ENCODE measurements around the gene P3H1.
A peak's percentile ranks its signal among the peaks of the same experiment; 100 is the strongest.

Gene P3H1

DNA sequence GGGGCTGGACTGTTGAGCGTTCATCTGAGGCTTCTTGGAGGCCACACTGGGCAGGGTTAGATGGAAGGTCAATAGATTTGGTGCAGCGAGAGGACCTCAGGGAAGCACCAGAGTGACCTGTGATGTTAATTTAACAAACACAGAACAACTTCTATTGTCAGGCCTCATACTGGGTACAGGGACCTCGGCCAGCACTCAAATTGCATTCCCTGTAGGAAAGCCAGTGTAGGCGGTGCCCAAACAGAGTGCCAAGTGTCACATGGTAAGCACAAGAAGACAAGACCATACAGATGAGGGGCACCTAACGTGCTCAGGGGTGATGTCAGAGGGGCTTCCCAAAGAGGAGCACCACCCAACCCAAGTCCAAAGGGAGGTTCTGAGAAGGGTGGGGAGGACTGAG lies 19.3 kb upstream of the P3H1 start:
- no peak overlapping the region for H3K18ac ChIP-seq (ENCODE audit: low read depth in 1 of 2, low read length in 2 of 2)
- H2AK5ac ChIP-seq (ENCODE audit: low read length, severe bottlenecking), result no peak overlapping the region
- no peak overlapping the region for H3K23ac ChIP-seq (ENCODE audit: low read length in 2 of 2)
- H4K91ac ChIP-seq (ENCODE audit: low read length), result no peak overlapping the region
- H3K9me3 ChIP-seq (ENCODE audit: control insufficient read depth, low read length), result no peaks in the 10 kb centered on the region
- WGBS, result over 99% methylated on average over 5 of the region's 5 CpGs
- H3K4me2 ChIP-seq (ENCODE audit: low read length, poor library complexity, severe bottlenecking), result no peak overlapping the region
- no peak overlapping the region for H3K9ac ChIP-seq (ENCODE audit: low read length)
- peaks cover 15 to 26% of the 10 kb centered on the region in 2 experiments for H3K36me3 ChIP-seq (ENCODE audit: control insufficient read depth in 1 of 2, insufficient read depth in 2 of 2, low read depth in 1 of 2, low read length in 2 of 2)
- H4K8ac ChIP-seq (ENCODE audit: low read length), result no peak overlapping the region
- H2BK12ac ChIP-seq (ENCODE audit: low read length in 2 of 2), result no peak overlapping the region
- H3K79me1 ChIP-seq (replicated peaks; ENCODE audit: low read length, poor library complexity, severe bottlenecking), result peaks cover under 1% of the 10 kb centered on the region
- H3K14ac ChIP-seq (ENCODE audit: low read length in 2 of 2), result no peak overlapping the region
- peaks cover 0 to 6% of the 10 kb centered on the region in 2 experiments for H3K27me3 ChIP-seq (ENCODE audit: control insufficient read depth in 1 of 2, insufficient read depth in 1 of 2, low read length in 2 of 2)
- H2AFZ ChIP-seq (ENCODE audit: low read depth, low read length), result no peak overlapping the region
- no peak overlapping the region for H3K27ac ChIP-seq (ENCODE audit: low read length, poor library complexity, severe bottlenecking)
- no peaks in the 10 kb centered on the region for H3K4me1 ChIP-seq (ENCODE audit: control insufficient read depth, insufficient read depth, low read depth, low read length)
- no peak overlapping the region for H2BK5ac ChIP-seq (ENCODE audit: low read depth, low read length, poor library complexity, severe bottlenecking)
- H3K4me3 ChIP-seq (ENCODE audit: insufficient read depth in 1 of 2, low read depth in 1 of 2, low read length in 2 of 2), result no peak overlapping the region
- no peak overlapping the region for H2BK15ac ChIP-seq (ENCODE audit: low read depth, poor library complexity, severe bottlenecking)
- DNase-seq, result no peak
- H2BK120ac ChIP-seq (ENCODE audit: low read depth, low read length), result no peak overlapping the region
- no peak overlapping the region for H3K4ac ChIP-seq (ENCODE audit: low read depth in 1 of 2, low read length in 2 of 2)

DNA sequence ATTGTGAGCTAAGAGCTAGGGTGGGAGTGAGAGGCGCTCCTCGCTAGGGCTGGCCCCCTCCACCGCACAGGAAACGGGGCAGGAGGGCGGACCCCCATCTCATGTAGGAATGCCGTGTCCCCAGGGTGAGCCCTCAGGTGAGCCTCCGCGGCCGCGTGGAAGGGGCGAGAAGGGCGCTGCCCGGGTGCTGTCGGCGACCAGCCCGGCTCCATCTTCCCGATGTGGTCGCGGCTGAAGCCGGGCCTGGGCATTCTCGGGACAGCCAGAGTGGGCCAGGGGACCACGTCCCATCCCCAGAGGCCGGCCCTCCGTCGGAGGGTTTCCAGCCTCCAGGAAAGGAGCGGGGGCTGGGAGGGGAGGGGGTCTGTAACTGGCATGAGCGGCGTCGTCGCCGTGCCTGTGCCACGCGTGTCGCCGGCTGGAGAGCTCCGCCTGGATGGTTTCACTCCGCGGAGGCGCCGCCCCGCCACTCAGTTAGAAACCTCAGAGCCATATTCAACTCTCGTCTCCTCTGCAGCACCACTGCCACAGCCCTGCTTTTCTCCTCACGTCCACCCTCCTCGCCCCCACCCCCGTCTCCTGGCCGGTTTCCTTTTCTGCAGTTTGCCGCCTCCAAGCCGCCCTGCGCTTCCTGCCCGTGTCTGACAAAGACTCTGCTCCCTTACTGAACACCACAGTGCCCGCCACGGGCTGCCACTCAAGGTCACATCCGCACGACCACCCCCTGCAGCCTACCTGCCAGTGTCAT lies 18.3 kb upstream of the P3H1 start, which contains the start of gene TMEM269:
TSS of gene TMEM269 (plus strand) at position 46 of the 748 bp plus-strand sequence. CDS start 4,903 bp downstream, outside the sequence.
- peak within 1 kb of the TSS in 1 of 2 experiments; percentile 73 for H3K4me3 ChIP-seq (ENCODE audit: insufficient read depth in 1 of 2, low read depth in 1 of 2, low read length in 2 of 2)
- H3K79me1 ChIP-seq (replicated peaks; ENCODE audit: low read length, poor library complexity, severe bottlenecking), result peaks cover 5% of the 10 kb centered on the region
- no peak within 1 kb of the TSS for H3K27ac ChIP-seq (ENCODE audit: low read length, poor library complexity, severe bottlenecking)
- H3K36me3 ChIP-seq (ENCODE audit: control insufficient read depth in 1 of 2, insufficient read depth in 2 of 2, low read depth in 1 of 2, low read length in 2 of 2), result peaks cover 24 to 26% of the 10 kb centered on the region in 2 experiments
- no peak within 1 kb of the TSS for H2AFZ ChIP-seq (ENCODE audit: low read depth, low read length)
- peak within 1 kb of the TSS; percentile 57 for H3K9ac ChIP-seq (ENCODE audit: low read length)
- peak within 1 kb of the TSS in 1 of 2 experiments; percentile 52 for H3K18ac ChIP-seq (ENCODE audit: low read depth in 1 of 2, low read length in 2 of 2)
- H2AK5ac ChIP-seq (ENCODE audit: low read length, severe bottlenecking), result no peak within 1 kb of the TSS
- H4K8ac ChIP-seq (ENCODE audit: low read length), result no peak within 1 kb of the TSS
- no peak within 1 kb of the TSS for H2BK12ac ChIP-seq (ENCODE audit: low read length in 2 of 2)
- no peaks in the 10 kb centered on the region for H3K4me1 ChIP-seq (ENCODE audit: control insufficient read depth, insufficient read depth, low read depth, low read length)
- no peak within 1 kb of the TSS for H3K4me2 ChIP-seq (ENCODE audit: low read length, poor library complexity, severe bottlenecking)
- peak within 1 kb of the TSS in 1 of 2 experiments; percentile 56 for H3K14ac ChIP-seq (ENCODE audit: low read length in 2 of 2)
- H3K23ac ChIP-seq (ENCODE audit: low read length in 2 of 2), result no peak within 1 kb of the TSS
- no peak within 1 kb of the TSS for H2BK120ac ChIP-seq (ENCODE audit: low read depth, low read length)
- H4K91ac ChIP-seq (ENCODE audit: low read length), result peak within 1 kb of the TSS; percentile 21
- no peak within 1 kb of the TSS for H3K4ac ChIP-seq (ENCODE audit: low read depth in 1 of 2, low read length in 2 of 2)
- peaks cover 0 to 6% of the 10 kb centered on the region in 2 experiments for H3K27me3 ChIP-seq (ENCODE audit: control insufficient read depth in 1 of 2, insufficient read depth in 1 of 2, low read length in 2 of 2)
- no peak for DNase-seq
- no peak within 1 kb of the TSS for H2BK15ac ChIP-seq (ENCODE audit: low read depth, poor library complexity, severe bottlenecking)
- H2BK5ac ChIP-seq (ENCODE audit: low read depth, low read length, poor library complexity, severe bottlenecking), result no peak within 1 kb of the TSS
- 68% methylated on average over 49 of the region's 54 CpGs for WGBS
- H3K9me3 ChIP-seq (ENCODE audit: control insufficient read depth, low read length), result no peaks in the 10 kb centered on the region

DNA sequence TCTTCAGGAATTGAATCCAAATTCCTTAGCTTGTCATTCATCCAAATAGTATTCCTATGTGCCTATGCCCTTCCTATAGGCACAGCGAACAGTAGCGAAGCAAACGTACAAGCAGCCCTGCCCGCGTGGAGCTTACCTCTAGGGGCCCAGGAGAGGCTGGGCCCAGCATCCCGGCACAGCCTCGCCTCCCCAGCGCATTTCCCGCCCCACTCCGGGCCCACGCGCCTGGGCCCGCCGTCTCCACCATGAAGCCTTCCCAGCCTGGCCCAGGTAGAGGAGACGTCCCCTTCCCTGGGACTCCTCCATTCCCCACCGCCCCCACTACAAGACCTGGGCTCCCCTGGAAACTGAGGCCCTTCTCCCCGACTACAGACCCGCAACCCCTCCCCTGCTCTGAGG lies 17.7 kb upstream of the P3H1 start:
- Histone ChIP-seq H2BK12ac (ENCODE audit: low read length in 2 of 2) (no peak overlapping the region), H4K8ac (ENCODE audit: low read length) (no peak overlapping the region), H3K9ac (ENCODE audit: low read length) (no peak overlapping the region), H3K27ac (ENCODE audit: low read length, poor library complexity, severe bottlenecking) (no peak overlapping the region), H2BK5ac (ENCODE audit: low read depth, low read length, poor library complexity, severe bottlenecking) (no peak overlapping the region), H3K4me3 (ENCODE audit: insufficient read depth in 1 of 2, low read depth in 1 of 2, low read length in 2 of 2) (no peak overlapping the region), H3K4me1 (ENCODE audit: control insufficient read depth, insufficient read depth, low read depth, low read length) (no peaks in the 10 kb centered on the region), H2AFZ (ENCODE audit: low read depth, low read length) (no peak overlapping the region), H2BK15ac (ENCODE audit: low read depth, poor library complexity, severe bottlenecking) (no peak overlapping the region), H4K91ac (ENCODE audit: low read length) (peak overlapping the region; percentile 15), H3K23ac (ENCODE audit: low read length in 2 of 2) (no peak overlapping the region), H3K36me3 (ENCODE audit: control insufficient read depth in 1 of 2, insufficient read depth in 2 of 2, low read depth in 1 of 2, low read length in 2 of 2) (peaks cover 26 to 30% of the 10 kb centered on the region in 2 experiments), H3K4me2 (ENCODE audit: low read length, poor library complexity, severe bottlenecking) (no peak overlapping the region), H3K18ac (ENCODE audit: low read depth in 1 of 2, low read length in 2 of 2) (no peak overlapping the region), H3K14ac (ENCODE audit: low read length in 2 of 2) (no peak overlapping the region), H3K9me3 (ENCODE audit: control insufficient read depth, low read length) (no peaks in the 10 kb centered on the region), H2AK5ac (ENCODE audit: low read length, severe bottlenecking) (no peak overlapping the region), H3K79me1 (replicated peaks; ENCODE audit: low read length, poor library complexity, severe bottlenecking) (peaks cover 5% of the 10 kb centered on the region), H3K27me3 (ENCODE audit: control insufficient read depth in 1 of 2, insufficient read depth in 1 of 2, low read length in 2 of 2) (peaks cover 0 to 6% of the 10 kb centered on the region in 2 experiments), H2BK120ac (ENCODE audit: low read depth, low read length) (no peak overlapping the region), H3K4ac (ENCODE audit: low read depth in 1 of 2, low read length in 2 of 2) (no peak overlapping the region)
- WGBS, result 93% methylated on average over 14 of the region's 18 CpGs
- no peak for DNase-seq

DNA sequence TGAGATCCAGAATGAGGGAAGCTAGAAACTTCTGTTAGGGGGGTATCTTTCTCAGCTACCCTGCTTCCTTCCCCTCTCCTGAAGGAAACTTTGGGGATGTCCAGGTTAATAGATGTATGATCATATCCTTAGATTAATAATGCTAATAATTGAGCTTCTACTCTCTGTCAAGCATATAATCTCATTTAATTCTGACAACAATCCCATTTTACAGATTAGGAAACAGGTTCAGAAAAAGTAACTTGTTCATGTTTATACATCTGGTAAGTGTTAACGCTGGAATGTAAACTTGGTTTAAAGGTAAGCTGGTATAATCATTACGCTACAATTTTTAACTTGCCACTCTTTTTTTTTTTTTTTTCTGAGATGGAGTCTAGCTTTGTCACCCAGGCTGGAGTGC lies 16.3 kb upstream of the P3H1 start:
- peaks cover 26 to 39% of the 10 kb centered on the region in 2 experiments for H3K36me3 ChIP-seq (ENCODE audit: control insufficient read depth in 1 of 2, insufficient read depth in 2 of 2, low read depth in 1 of 2, low read length in 2 of 2)
- H3K9ac ChIP-seq (ENCODE audit: low read length), result no peak overlapping the region
- H3K18ac ChIP-seq (ENCODE audit: low read depth in 1 of 2, low read length in 2 of 2), result no peak overlapping the region
- no peak overlapping the region for H3K4me2 ChIP-seq (ENCODE audit: low read length, poor library complexity, severe bottlenecking)
- H3K27me3 ChIP-seq (ENCODE audit: control insufficient read depth in 1 of 2, insufficient read depth in 1 of 2, low read length in 2 of 2), result peaks cover 0 to 6% of the 10 kb centered on the region in 2 experiments
- H3K4me3 ChIP-seq (ENCODE audit: insufficient read depth in 1 of 2, low read depth in 1 of 2, low read length in 2 of 2), result no peak overlapping the region
- H2BK120ac ChIP-seq (ENCODE audit: low read depth, low read length), result no peak overlapping the region
- H3K79me1 ChIP-seq (replicated peaks; ENCODE audit: low read length, poor library complexity, severe bottlenecking), result peaks cover 11% of the 10 kb centered on the region
- H3K27ac ChIP-seq (ENCODE audit: low read length, poor library complexity, severe bottlenecking), result no peak overlapping the region
- H3K4me1 ChIP-seq (ENCODE audit: control insufficient read depth, insufficient read depth, low read depth, low read length), result no peaks in the 10 kb centered on the region
- no peak for DNase-seq
- no peak overlapping the region for H4K8ac ChIP-seq (ENCODE audit: low read length)
- H3K4ac ChIP-seq (ENCODE audit: low read depth in 1 of 2, low read length in 2 of 2), result no peak overlapping the region
- no peaks in the 10 kb centered on the region for H3K9me3 ChIP-seq (ENCODE audit: control insufficient read depth, low read length)
- no peak overlapping the region for H2BK12ac ChIP-seq (ENCODE audit: low read length in 2 of 2)
- H3K23ac ChIP-seq (ENCODE audit: low read length in 2 of 2), result no peak overlapping the region
- H4K91ac ChIP-seq (ENCODE audit: low read length), result no peak overlapping the region
- H2AFZ ChIP-seq (ENCODE audit: low read depth, low read length), result no peak overlapping the region
- WGBS, result 88% methylated on average over 2 of the region's 2 CpGs
- no peak overlapping the region for H2BK15ac ChIP-seq (ENCODE audit: low read depth, poor library complexity, severe bottlenecking)
- H3K14ac ChIP-seq (ENCODE audit: low read length in 2 of 2), result no peak overlapping the region
- H2AK5ac ChIP-seq (ENCODE audit: low read length, severe bottlenecking), result no peak overlapping the region
- no peak overlapping the region for H2BK5ac ChIP-seq (ENCODE audit: low read depth, low read length, poor library complexity, severe bottlenecking)
